Mammary epithelial cell (primary cell): ENCODE data around the gene TSPAN9.

Experiments
- EZH2 ChIP-seq: IDR thresholded peaks from 2 replicates; pipeline ENCODE4 v1.6.1; 2012; ENCODE audit warnings: low read length, inconsistent platforms, borderline replicate concordance
- TF ChIP-seq, protein P1 (sequence below), 2 donors: IDR thresholded peaks in 1 of 2; conservative IDR thresholded peaks in 1 of 2; 2 replicates each; pipeline ENCODE4 v1.5.1; 2011 to 2012; ENCODE audit warnings: inconsistent platforms in 2 of 2, low read length in 2 of 2, mild to moderate bottlenecking in 2 of 2, control low read depth in 1 of 2, low read depth in 1 of 2; ENCODE audit not compliant: insufficient read depth in 1 of 2; ENCODE audit errors: extremely low read depth in 1 of 2

DNA sequence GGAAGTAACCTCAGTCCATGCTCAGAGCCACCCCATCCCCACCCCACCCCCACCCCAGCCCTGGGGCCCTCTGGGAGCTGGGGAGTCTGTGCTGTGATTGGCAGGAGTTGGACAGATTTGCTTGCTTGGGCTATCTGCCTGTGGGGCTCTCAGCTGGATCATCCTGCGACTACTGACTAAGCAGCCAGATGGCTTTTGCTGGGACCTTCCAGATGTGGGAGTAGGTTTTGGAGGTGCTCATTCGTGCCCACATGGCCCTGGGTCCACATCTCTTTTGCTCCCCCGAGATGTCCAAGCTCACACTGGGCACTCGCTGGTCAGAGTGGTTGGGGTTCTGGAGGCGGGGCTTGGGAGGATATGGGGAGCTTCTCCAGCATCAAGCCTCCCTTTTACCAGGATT, 138.9 kb downstream of the TSPAN9 start:
- TF ChIP-seq, protein P1, sequence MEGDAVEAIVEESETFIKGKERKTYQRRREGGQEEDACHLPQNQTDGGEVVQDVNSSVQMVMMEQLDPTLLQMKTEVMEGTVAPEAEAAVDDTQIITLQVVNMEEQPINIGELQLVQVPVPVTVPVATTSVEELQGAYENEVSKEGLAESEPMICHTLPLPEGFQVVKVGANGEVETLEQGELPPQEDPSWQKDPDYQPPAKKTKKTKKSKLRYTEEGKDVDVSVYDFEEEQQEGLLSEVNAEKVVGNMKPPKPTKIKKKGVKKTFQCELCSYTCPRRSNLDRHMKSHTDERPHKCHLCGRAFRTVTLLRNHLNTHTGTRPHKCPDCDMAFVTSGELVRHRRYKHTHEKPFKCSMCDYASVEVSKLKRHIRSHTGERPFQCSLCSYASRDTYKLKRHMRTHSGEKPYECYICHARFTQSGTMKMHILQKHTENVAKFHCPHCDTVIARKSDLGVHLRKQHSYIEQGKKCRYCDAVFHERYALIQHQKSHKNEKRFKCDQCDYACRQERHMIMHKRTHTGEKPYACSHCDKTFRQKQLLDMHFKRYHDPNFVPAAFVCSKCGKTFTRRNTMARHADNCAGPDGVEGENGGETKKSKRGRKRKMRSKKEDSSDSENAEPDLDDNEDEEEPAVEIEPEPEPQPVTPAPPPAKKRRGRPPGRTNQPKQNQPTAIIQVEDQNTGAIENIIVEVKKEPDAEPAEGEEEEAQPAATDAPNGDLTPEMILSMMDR (conservative IDR thresholded peaks at IDR 0.05 in 1 of 2, IDR thresholded peaks at IDR 0.05 in 1 of 2; ENCODE audit: extremely low read depth in 1 of 2, insufficient read depth in 1 of 2, low read depth in 1 of 2, low read length in 2 of 2), result no peak
- no peak for TF ChIP-seq EZH2
